Measurements from ENCODE around the gene FBLN2.
"Not testable (repeated sequence)": the region's sequence is repeated elsewhere in the genome, so short reads cannot be mapped to it uniquely, and the experiment has no call there.

The FBLN2 gene

DNA sequence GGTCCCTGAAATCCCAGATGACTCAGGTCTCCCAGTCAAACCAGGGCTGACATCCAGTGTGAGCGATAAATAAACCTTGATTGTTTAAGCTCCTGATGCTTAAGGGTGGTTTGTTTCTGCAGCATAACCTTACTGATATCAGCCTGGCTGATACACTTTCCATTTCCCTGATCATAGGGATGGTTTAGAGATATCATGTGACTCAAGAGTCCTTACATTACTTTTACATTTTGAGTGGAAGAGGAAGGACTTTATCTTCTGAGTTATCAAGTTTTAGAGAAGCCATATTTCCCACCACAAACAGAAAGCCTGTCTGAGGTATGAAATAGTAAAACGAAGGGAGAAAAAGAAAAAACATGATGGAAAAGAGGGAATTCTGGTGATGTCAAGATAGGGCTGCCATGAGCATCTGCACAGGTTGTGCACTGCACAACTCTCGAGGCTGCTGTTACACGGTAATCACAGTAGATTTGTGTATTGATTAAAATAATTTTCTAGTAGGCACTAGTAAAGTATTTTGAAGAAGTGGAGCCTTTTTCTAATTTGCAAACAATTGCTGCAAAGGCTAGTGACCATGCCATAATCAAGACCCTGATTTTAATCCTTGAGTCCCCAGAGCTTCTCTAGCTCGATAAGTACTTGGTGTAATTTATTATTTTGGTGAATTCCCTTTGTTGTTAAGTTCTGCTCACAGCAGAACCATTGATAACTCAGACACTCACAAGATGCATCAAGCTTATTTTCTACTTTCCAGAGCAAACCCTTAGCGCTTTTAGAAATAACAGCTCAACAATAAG, 34.1 kb upstream of the FBLN2 start:
- no peak for DNase-seq

DNA sequence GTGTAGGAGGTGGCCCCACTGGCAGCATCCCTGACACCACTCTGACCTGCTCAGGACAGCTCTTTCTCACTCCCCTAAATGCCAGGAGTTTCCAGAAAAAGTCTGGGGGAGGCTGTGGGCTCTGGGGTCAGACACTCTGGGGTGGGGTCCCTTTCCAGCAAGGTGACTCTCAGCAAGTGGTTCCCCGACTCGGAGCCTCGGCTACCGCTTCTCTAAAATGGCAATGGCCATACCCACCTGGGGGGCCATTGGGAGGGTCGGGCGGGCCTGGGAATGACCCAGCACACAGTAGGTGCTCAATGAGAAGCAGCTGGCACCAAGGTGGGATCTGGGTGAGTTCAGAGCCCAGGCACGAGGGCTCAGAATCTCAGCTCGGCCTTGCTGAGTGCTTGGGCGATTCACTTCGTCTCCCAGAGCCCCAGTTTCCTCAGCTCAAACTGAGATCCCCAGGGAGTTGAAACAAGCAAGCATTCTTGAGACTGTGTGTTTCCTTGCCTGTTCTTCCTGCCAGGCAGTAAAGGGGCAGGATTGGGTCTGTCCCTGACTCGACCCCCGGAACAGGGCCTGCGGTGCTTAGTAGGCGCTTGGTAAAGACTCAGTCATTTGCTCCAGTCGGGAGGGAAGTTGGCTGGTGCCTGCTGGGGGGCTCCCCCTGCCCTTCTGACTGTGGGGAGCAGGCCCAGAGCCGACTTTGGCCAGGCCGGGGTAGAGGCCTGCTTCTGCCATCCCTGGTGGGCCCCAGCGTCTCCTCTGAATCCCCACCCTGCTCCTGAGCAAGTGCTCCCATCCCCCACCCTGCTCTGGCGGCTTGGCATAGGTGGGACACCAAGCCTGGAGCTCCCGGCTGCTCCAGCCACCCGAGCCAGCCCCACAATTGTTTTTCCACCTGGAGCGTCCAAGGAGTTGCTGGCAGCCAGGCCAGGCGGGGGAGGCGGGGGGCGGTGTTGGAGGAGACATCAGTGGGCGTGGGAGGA, 32.9 kb upstream of the FBLN2 start:
- no peak for DNase-seq

DNA sequence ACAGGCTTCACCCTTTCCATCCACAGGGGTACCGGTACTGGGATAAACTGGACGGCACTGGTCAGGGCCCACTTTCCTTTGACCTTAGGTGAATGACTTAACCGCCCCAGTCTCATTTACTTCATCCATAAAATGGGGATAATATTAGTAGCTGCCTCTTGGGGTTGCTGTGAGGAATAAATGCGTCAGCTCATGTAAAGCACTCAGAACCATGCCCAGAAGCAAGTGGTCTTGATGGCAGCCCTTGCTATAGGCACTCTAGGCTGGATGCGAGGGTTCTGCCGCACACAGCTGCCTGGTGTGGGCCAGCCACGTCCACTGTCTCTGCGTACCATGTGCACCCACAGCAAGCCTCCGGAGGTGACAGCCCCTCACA, 32.2 kb upstream of the FBLN2 start:
- DNase-seq = no peak

- DNase-seq = no peak
Observed at GRCh38 chr3:13517253-13517977, 31.5 kb upstream of the FBLN2 start.

DNA sequence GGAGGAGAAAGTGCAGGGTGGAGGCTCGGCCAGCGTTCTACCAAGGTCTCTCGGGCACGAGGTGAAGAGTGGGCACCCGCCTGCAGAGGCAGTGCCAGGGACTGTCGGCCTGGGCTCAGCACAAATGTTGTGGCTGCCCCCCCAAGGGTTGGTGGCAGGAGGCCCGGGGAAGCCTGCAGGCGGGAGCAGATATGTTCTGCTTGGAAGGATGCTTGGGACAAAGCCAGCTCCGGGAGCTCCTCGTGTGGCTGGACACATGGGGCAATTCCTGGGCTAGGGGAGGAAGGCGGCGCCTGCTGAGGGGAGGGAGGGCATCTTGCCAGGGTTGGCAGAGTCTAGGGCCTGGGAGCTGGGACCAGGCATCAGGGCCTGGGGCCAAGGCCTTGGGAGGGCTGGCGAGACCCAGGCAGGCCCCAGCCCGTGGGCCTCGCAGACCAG, 30.4 kb upstream of the FBLN2 start:
- DNase-seq = no peak

DNA sequence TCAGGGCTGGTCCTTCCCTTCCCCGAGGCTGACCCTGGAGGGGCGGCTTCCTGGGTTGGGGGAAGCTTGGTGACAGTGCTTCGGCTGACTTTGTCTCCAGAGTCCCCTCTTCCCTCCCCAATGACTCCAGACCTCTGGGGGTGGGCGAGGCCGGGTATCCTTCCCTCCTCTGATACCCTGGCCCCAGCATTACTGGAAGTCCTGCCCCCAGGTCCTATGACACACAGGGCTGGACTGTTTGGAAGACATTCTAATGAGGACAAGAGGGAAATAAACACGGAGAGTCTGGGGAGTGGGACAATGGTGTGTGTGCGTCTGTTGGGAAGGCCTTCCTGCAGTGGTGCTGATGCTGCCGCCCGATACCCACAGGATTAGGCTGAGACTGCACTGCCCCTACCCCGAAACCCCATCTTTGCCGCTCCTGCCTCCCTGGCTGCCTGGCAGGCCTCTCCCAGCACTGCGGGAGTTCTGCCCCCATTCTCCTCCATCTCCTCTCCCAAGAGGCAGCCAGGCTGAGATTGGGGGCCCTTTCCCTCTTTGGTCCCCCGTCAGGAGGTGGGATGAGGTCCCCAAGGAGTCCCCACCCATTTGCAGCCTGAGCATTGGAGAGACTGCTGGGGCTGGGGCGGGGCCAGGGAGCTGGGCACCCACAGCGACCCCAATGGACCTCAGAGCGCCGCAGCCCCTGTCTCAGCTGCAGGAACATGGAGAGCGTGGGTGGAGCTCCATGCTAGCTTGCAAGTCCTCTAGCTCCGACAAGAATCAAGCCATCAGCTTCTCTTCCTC, 29.7 kb upstream of the FBLN2 start:
- DNase-seq = no peak

GRCh38 chr3:13520326-13520880, 28.5 kb upstream of the FBLN2 start:
- no peak for DNase-seq

DNA sequence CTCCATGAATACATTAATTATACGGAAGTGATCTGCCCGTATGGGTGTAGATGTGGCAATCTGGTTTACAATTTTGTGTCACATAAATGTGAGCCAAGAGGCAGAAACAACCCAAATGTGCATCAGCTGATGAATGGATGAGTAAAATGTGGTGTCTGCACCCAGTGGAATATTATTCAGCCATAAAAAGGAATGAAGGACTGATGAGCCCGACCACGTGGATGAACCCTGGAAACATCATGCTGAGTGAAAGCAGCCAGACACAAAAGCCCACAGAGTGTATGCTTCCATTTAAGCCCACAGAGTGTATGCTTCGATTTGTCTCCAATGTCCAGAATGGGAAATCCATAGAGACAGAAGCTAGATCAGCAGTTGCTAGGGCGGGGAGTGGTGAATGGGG, 27.6 kb upstream of the FBLN2 start:
- no peak for DNase-seq

DNA sequence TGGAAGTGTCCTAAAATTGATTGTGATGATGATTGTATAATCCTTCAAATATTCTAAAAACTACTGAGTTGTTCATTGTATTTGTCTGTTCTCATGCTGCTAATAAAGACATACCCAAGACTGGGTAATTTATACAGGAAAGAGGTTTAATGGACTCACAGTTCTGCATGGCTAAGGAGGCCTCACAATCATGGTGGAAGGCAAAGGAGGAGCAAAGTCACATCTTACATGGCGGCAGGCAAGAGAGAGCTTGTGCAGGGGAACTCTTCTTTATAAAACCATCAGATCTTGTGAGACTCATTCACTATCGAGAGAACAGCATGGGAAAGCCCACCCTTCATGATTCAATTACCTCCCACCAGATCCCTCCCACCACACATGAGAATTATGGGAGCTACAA, 27.2 kb upstream of the FBLN2 start:
- not testable (repeated sequence) for DNase-seq

- DNase-seq = no peak
Observed at GRCh38 chr3:13522236-13522635, 26.7 kb upstream of the FBLN2 start.

- DNase-seq = no peak
Observed at GRCh38 chr3:13524979-13525669, 23.8 kb upstream of the FBLN2 start.

DNA sequence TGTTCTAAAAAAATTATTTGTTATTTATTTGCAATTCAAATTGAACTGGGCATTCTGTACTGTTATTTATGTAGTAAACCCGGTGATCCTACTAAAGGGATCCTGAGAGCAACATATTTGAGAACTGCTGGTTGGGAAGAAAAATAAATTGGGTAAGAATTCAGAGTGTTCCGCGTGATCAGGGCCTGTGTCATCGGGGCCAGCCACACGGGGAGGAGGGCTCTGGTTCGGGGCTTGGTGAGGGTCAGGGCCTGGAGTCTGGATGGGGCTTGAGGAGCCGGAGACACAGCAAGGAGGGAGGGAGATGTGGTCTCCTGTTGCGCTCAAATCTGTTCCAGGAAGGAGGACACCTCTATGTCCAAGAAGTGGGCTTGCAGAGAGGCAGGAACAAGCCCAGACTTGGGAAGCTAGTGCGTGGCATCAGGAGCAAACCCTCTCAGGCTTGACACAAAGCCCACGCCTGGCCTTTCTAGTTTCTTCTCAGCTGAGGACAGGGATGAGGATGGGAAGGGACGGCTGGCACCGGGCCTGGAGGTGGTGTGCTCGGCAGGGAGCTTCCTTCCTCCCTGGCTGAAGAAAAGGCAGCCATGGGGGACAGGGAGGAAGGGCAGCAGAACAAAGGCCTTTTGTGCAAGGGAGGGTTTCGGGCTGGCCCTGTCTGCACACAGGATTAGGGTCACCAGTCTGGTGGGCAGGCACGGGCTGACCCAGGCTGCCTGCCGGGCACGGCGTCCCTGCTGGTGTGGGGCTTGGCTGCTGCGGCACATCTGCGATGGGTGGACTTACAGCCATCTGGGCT, 22.9 kb upstream of the FBLN2 start:
- DNase-seq = no peak

- DNase-seq = no peak
Observed at GRCh38 chr3:13526626-13526949, 22.3 kb upstream of the FBLN2 start.

- DNase-seq = no peak
Observed at GRCh38 chr3:13528217-13528867, 20.6 kb upstream of the FBLN2 start.

GRCh38 chr3:13529196-13530112, 19.5 kb upstream of the FBLN2 start:
- DNase-seq = no peak

- no peak for DNase-seq
Observed at GRCh38 chr3:13530241-13531009, 18.5 kb upstream of the FBLN2 start.

- DNase-seq = no peak
Observed at GRCh38 chr3:13532085-13532484, 16.8 kb upstream of the FBLN2 start.

GRCh38 chr3:13532631-13533030, 16.3 kb upstream of the FBLN2 start:
- no peak for DNase-seq

All from activated T-cell treated with anti-CD3 and anti-CD28 coated beads, Interleukin-2, amount 50 U/mL, for 1 hour (primary cell).